SK-N-SH treated with all-trans-retinoic acid at 6 μM for 48 hours (cell line): ENCODE measurements around the gene FRMD4A.

Experiments
- ARNTL ChIP-seq: fragments of 450-650 bp; formaldehyde crosslinking; IDR thresholded peaks from 2 replicates; pipeline ENCODE4 v1.5.0; 2020; ENCODE audit warnings: low read depth, mild to moderate bottlenecking, moderate library complexity, borderline replicate concordance
- PATZ1 ChIP-seq: fragments of 250-450 bp; sonication (Bioruptor Pico); IDR thresholded peaks from 2 replicates; pipeline ENCODE4 v1.8.0; 2020; ENCODE audit warnings: mild to moderate bottlenecking, moderate library complexity, borderline replicate concordance
- RARB ChIP-seq: fragments of 250-450 bp; sonication (Bioruptor Pico); IDR thresholded peaks from 2 replicates; pipeline ENCODE4 v1.8.0; 2021; ENCODE audit warnings: mild to moderate bottlenecking, moderate library complexity
- TSHZ2 ChIP-seq: fragments of 250-450 bp; sonication (Bioruptor Pico); IDR thresholded peaks from 2 replicates; pipeline ENCODE4 v1.5.0; 2020; ENCODE audit warnings: mild to moderate bottlenecking, moderate library complexity
- ZNF8 ChIP-seq: fragments of 450-650 bp; formaldehyde crosslinking; IDR thresholded peaks from 2 replicates; pipeline ENCODE4 v1.5.0; 2020; ENCODE audit warnings: mild to moderate bottlenecking, moderate library complexity

- TF ChIP-seq ZNF8 (CRISPR knock-in tag) (no peak), PATZ1 (CRISPR knock-in tag) (no peak; the same call in 1 of the 2 replicates), TSHZ2 (CRISPR knock-in tag) (no peak), RARB (CRISPR knock-in tag) (no peak), ARNTL (CRISPR knock-in tag) (no peak)
Observed at GRCh38 chr10:14009371-14010100, 321.2 kb downstream of the FRMD4A start.
